ENCODE data around the gene CNN3.

Gene CNN3

DNA sequence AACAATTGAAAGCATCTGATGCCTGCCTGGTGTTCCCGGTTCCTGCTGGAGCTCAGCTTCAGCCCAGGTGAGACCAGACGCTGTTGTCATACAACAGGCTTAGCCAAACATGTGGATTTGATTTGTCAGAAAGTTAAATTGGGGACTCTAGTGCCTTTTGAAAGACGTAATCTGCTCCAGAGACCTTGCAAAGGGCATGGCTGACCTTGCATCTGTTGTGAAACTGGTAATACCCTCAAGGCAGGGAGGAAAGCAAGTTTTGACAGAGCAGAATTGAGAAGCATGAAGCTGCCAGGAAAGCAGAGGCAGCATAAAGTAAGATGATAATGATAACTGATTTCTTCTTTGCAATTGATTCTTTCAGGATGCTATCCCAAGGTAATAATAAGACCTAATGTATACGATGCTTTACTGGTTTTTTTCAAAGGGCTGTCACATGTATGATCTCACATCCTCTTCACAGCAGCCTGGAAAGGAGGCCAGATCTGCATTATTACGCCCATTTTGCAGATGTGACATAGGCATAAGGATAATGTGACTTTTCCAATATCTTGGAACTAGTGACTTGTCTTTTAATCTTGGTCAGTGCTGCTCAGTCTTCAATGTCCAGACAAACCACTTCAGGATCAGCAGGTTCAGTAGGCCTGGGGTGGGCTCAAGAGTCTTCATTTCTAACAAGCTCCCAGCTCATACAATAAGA, 24.7 kb upstream of the CNN3 start (continued):
- TF ChIP-seq ZXDB (tag by site-specific recombination; IDR thresholded peaks at IDR 0.05) (no peak), ZNF510 (tag by site-specific recombination; IDR thresholded peaks at IDR 0.05; ENCODE audit: insufficient replicate concordance) (no peak), ZNF324 (tag by site-specific recombination; IDR thresholded peaks at IDR 0.05) (no peak), ZNF140 (tag by site-specific recombination; IDR thresholded peaks at IDR 0.05) (no peak), BCL11A (tag by site-specific recombination; IDR thresholded peaks at IDR 0.05; ENCODE audit: low read depth) (no peak)
- TF ChIP-seq, protein P1, sequence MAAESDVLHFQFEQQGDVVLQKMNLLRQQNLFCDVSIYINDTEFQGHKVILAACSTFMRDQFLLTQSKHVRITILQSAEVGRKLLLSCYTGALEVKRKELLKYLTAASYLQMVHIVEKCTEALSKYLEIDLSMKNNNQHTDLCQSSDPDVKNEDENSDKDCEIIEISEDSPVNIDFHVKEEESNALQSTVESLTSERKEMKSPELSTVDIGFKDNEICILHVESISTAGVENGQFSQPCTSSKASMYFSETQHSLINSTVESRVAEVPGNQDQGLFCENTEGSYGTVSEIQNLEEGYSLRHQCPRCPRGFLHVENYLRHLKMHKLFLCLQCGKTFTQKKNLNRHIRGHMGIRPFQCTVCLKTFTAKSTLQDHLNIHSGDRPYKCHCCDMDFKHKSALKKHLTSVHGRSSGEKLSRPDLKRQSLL (tag by site-specific recombination; IDR thresholded peaks at IDR 0.05): no peak

- TF ChIP-seq ZNF2 (tag by site-specific recombination; IDR thresholded peaks at IDR 0.05) (no peak), ZNF501 (tag by site-specific recombination; IDR thresholded peaks at IDR 0.05) (no peak), ZFP37 (tag by site-specific recombination; IDR thresholded peaks at IDR 0.05) (no peak), ZNF792 (tag by site-specific recombination; IDR thresholded peaks at IDR 0.05) (no peak), KLF8 (tag by site-specific recombination; IDR thresholded peaks at IDR 0.05) (no peak), ZNF701 (tag by site-specific recombination; IDR thresholded peaks at IDR 0.05) (no peak), ZNF664 (tag by site-specific recombination; IDR thresholded peaks at IDR 0.05) (no peak), TRIM28 (IDR thresholded peaks at IDR 0.05; ENCODE audit: borderline replicate concordance, low read length) (no peak), ZNF560 (tag by site-specific recombination; IDR thresholded peaks at IDR 0.05; ENCODE audit: borderline replicate concordance) (no peak), GFI1B (tag by site-specific recombination; IDR thresholded peaks at IDR 0.05) (no peak), ZNF776 (tag by site-specific recombination; IDR thresholded peaks at IDR 0.05; ENCODE audit: borderline replicate concordance) (no peak), ZNF248 (tag by site-specific recombination; IDR thresholded peaks at IDR 0.05) (no peak), ELK4 (IDR thresholded peaks at IDR 0.05; ENCODE audit: borderline replicate concordance, low read depth, low read length) (no peak)
- TF ChIP-seq, protein P2, sequence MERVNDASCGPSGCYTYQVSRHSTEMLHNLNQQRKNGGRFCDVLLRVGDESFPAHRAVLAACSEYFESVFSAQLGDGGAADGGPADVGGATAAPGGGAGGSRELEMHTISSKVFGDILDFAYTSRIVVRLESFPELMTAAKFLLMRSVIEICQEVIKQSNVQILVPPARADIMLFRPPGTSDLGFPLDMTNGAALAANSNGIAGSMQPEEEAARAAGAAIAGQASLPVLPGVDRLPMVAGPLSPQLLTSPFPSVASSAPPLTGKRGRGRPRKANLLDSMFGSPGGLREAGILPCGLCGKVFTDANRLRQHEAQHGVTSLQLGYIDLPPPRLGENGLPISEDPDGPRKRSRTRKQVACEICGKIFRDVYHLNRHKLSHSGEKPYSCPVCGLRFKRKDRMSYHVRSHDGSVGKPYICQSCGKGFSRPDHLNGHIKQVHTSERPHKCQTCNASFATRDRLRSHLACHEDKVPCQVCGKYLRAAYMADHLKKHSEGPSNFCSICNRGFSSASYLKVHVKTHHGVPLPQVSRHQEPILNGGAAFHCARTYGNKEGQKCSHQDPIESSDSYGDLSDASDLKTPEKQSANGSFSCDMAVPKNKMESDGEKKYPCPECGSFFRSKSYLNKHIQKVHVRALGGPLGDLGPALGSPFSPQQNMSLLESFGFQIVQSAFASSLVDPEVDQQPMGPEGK (tag by site-specific recombination; IDR thresholded peaks at IDR 0.05): no peak
- TF ChIP-seq, protein P3, sequence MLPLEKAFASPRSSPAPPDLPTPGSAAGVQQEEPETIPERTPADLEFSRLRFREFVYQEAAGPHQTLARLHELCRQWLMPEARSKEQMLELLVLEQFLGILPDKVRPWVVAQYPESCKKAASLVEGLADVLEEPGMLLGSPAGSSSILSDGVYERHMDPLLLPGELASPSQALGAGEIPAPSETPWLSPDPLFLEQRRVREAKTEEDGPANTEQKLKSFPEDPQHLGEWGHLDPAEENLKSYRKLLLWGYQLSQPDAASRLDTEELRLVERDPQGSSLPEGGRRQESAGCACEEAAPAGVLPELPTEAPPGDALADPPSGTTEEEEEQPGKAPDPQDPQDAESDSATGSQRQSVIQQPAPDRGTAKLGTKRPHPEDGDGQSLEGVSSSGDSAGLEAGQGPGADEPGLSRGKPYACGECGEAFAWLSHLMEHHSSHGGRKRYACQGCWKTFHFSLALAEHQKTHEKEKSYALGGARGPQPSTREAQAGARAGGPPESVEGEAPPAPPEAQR (tag by site-specific recombination; IDR thresholded peaks at IDR 0.05): no peak
- ChIA-PET POLR2A (no interaction called here), CTCF (no interaction called here)
- Histone ChIP-seq H3K4me3 (ENCODE audit: low read depth, low read length) (no peak overlapping the region), H3K27ac (ENCODE audit: extremely low read depth, low read depth, low read length) (no peak overlapping the region), H3K9me3 (ENCODE audit: control insufficient read depth, insufficient read depth, low read depth, low read length) (no peaks in the 10 kb centered on the region), H3K4me1 (ENCODE audit: control insufficient read depth, insufficient read depth, low read length) (peaks cover 8% of the 10 kb centered on the region), H3K36me3 (ENCODE audit: control insufficient read depth in 2 of 2, insufficient read depth in 1 of 2, low read length in 2 of 2) (no peaks in the 10 kb centered on the region)
Observed at GRCh38 chr1:94951046-94951445, 24.1 kb upstream of the CNN3 start.

Measured in HEK293 (cell line).